GM10266 (cell line): ENCODE results near the gene P4HTM.

Source experiments
- DNase-seq: peaks from one replicate; pipeline ENCODE4 v3.0.0; 2012; ENCODE audit errors: extremely low spot score
- CTCF ChIP-seq: IDR thresholded peaks from 2 replicates; pipeline ENCODE4 v1.5.1; 2012; ENCODE audit warnings: mild to moderate bottlenecking, low read depth; ENCODE audit not compliant: control insufficient read depth, insufficient read depth; ENCODE audit errors: missing control alignments

The P4HTM gene

DNA sequence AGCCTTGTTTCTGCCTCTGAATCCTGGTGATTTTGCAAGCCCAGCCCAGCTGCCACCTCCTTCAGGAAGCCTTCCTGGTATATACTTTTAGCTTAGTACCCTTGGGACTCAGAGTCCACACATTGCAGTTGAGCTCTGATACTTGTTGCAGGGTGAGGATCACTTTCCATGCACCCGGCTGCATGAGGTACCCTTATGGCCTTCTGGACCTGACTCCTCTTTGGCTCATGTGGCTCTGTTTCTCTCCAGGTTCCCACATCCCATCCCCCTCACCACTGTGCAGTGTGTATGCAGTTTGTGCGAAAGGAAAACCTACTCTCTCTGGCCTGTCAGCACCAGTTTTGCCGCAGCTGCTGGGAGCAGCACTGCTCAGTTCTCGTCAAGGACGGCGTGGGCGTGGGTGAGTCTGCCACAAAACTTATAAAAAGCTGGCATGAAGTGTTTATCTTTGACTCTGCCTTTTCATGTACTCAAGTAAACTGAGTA lies 23.1 kb upstream of the P4HTM start:
- TF ChIP-seq CTCF = no peak
- DNase-seq = no peak

- no peak for DNase-seq
- no peak for TF ChIP-seq CTCF
Observed at GRCh38 chr3:48970586-48970985, 19.5 kb upstream of the P4HTM start.

- DNase-seq = no peak
- TF ChIP-seq CTCF = no peak
Observed at GRCh38 chr3:48974076-48974864, 15.8 kb upstream of the P4HTM start.

GRCh38 chr3:48979451-48979850 lies 10.6 kb upstream of the P4HTM start:
- TF ChIP-seq CTCF = no peak
- no peak for DNase-seq

GRCh38 chr3:48980295-48980694 lies 9.7 kb upstream of the P4HTM start:
- TF ChIP-seq CTCF = no peak
- no peak for DNase-seq

DNA sequence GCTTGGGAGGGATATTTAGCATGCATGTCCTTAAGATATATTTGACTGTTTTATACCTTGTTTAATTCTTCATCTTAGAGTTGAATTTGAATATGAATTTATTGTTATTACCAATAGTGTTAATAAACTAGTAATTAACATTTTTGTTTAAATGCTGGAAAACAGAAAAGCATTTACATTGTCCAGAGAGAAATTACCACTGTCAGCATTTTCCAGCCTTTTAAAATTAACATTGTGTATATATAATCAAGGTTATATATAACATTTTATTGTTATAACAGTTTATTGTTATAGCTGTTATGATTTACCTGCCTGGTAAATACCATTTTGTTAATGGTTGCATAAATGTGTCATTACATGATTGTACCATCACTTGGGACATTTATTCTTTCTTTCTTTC lies 8.0 kb upstream of the P4HTM start:
- DNase-seq = no peak
- TF ChIP-seq CTCF = no peak

DNA sequence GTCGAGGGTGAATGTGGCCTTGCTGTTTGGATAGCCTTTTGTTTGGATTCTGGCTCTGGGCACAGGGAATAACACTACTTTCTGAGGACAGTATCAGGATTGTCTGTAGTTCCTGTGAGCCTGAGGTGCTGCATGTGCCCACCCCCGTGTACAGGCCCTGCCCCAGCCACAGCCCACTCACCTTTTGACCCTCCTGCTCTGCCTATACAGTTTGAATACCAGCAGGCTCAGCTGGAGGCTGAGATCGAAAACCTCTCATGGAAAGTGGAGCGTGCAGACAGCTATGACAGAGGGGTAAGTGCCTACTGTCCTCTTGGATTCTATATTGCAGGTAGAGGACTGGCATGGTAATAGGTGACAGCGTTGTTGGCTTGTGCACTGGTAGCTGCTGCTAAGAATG lies 7.4 kb upstream of the P4HTM start:
- TF ChIP-seq CTCF = no peak

More for the DNA sequence above, 7.4 kb upstream of the P4HTM start:
- DNase-seq = no peak
